Retinal pigment epithelial cell (primary cell): ENCODE data around the gene BICC1.

ENCODE experiments used
- DNase-seq: peaks from one replicate; pipeline ENCODE4 v3.0.0-alpha.2; 2010; ENCODE audit warnings: low read depth
- H3K4me3 ChIP-seq: 2 replicates; pipeline ENCODE4 v1.5.1; 2011; ENCODE audit warnings: mild to moderate bottlenecking, low read length, control low read depth, moderate library complexity
- CTCF ChIP-seq: conservative IDR thresholded peaks from 2 replicates; pipeline ENCODE4 v1.5.1; 2011; ENCODE audit warnings: low read depth, low read length, control low read depth, inconsistent platforms

BICC1 gene

GRCh38 chr10:58698777-58699356 lies 186.2 kb downstream of the BICC1 start:
- no peak for DNase-seq
- no peak for TF ChIP-seq CTCF
- no peak overlapping the region for H3K4me3 ChIP-seq

GRCh38 chr10:58700591-58700990 lies 187.9 kb downstream of the BICC1 start:
- TF ChIP-seq CTCF, result no peak
- no peak overlapping the region for H3K4me3 ChIP-seq
- DNase-seq, result no peak

GRCh38 chr10:58701405-58702135 lies 188.9 kb downstream of the BICC1 start:
- peak; percentile 20 for DNase-seq
- no peak overlapping the region for H3K4me3 ChIP-seq
- no peak for TF ChIP-seq CTCF

GRCh38 chr10:58704226-58704625 lies 191.6 kb downstream of the BICC1 start:
- peak; percentile 29 for DNase-seq
- peak overlapping the region; percentile 2 for H3K4me3 ChIP-seq
- TF ChIP-seq CTCF, result no peak

- peak; percentile 75 for DNase-seq
- TF ChIP-seq CTCF, result no peak
- peak overlapping the region; percentile 2 for H3K4me3 ChIP-seq
Measured at GRCh38 chr10:58704671-58705141, 192.0 kb downstream of the BICC1 start.

- TF ChIP-seq CTCF, result no peak
- no peak for DNase-seq
Measured at GRCh38 chr10:58706836-58707235, 194.2 kb downstream of the BICC1 start.

GRCh38 chr10:58712141-58712540 lies 199.5 kb downstream of the BICC1 start:
- DNase-seq, result no peak
- TF ChIP-seq CTCF, result no peak
- H3K4me3 ChIP-seq, result no peak overlapping the region

More at GRCh38 chr10:58706836-58707235, 194.2 kb downstream of the BICC1 start:
- H3K4me3 ChIP-seq, result no peak overlapping the region
